ENCODE results near the gene YWHAG.
A peak's percentile ranks its signal among the peaks of the same experiment; 100 is the strongest.
"Not testable (repeated sequence)": the region's sequence is repeated elsewhere in the genome, so short reads cannot be mapped to it uniquely, and the experiment has no call there.

YWHAG gene

DNA sequence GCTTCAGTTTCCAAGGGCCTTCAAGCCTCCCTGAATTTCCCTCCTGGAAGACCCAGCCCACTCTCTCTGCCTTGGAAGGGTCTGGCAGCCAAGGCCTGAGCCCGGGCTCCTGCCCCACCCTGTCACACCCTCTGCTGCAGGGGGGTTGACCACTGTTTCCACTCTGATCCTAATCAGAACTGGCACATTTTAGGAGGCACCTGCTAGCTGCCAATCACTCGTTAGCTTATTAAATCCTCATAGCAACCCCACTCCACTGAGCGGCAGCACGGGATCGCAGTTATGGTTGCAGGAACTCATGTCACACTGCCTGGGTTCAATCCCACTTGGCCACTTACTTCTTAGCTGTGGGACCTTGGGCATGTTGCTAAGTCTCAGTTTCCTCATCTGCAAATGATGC is 43.4 kb downstream of the YWHAG start (continued):
- TF ChIP-seq, protein P1, sequence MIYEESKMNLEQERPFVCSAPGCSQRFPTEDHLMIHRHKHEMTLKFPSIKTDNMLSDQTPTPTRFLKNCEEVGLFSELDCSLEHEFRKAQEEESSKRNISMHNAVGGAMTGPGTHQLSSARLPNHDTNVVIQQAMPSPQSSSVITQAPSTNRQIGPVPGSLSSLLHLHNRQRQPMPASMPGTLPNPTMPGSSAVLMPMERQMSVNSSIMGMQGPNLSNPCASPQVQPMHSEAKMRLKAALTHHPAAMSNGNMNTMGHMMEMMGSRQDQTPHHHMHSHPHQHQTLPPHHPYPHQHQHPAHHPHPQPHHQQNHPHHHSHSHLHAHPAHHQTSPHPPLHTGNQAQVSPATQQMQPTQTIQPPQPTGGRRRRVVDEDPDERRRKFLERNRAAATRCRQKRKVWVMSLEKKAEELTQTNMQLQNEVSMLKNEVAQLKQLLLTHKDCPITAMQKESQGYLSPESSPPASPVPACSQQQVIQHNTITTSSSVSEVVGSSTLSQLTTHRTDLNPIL (CRISPR knock-in tag; IDR thresholded peaks at IDR 0.05; ENCODE audit: low read depth), result no peak
- TF ChIP-seq ZNF8 (CRISPR knock-in tag; IDR thresholded peaks at IDR 0.05) (no peak), ZNF565 (CRISPR knock-in tag; conservative IDR thresholded peaks at IDR 0.05; ENCODE audit: low read depth) (no peak), ZFP30 (CRISPR knock-in tag; IDR thresholded peaks at IDR 0.05) (no peak)

DNA sequence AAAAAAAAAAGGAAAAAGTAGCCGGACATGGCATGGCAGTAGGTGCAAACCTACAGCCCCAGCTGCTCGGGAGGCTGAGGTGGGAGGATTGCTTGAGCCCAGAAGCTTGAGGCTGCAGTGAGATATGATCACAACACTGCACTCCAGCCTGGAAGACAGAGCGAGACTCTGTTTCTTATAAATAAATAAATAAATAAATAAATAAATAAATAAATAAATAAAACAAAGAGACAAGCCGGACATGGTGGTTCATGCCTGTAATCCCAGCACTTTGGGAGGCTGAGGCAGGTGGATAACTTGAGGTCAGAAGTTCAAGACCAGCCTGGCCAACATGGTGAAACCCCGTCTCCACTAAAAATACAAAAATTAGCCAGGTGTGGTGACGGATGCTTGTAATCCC is 44.1 kb downstream of the YWHAG start:
- not testable (repeated sequence) for ATAC-seq

DNA sequence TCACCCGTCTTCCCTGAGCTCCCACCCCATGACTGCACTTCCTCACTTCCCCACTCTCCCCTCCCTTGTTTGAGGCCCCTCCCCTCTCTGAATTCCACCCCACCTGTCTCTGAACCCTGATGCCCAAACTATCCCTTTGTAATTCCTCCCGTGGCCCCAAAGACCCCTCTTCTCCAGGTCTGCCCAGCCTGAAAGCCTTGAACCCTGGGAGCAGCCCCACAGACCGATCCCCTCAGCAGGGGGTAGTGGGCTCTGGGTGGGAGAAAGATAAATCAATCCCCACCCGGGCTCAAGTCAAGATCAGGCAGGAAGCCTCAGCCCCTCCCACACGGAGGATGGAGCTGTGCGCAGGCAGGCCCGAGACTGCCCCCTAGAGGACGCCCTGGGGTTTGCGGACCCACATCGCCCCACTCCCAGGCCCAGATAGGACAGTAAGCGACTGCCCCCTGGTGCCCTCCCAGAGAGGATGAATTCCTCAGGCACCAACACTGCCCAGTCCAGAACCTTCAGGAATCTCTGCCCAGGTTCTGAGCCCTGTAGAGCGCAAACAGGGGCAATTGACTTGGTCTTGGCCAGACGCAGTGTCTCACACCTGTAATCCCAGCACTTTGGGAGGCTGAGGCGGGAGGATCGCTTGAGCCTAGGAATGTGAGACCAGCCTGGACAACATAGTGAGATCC is 44.6 kb downstream of the YWHAG start:
- TF ChIP-seq, protein P2, sequence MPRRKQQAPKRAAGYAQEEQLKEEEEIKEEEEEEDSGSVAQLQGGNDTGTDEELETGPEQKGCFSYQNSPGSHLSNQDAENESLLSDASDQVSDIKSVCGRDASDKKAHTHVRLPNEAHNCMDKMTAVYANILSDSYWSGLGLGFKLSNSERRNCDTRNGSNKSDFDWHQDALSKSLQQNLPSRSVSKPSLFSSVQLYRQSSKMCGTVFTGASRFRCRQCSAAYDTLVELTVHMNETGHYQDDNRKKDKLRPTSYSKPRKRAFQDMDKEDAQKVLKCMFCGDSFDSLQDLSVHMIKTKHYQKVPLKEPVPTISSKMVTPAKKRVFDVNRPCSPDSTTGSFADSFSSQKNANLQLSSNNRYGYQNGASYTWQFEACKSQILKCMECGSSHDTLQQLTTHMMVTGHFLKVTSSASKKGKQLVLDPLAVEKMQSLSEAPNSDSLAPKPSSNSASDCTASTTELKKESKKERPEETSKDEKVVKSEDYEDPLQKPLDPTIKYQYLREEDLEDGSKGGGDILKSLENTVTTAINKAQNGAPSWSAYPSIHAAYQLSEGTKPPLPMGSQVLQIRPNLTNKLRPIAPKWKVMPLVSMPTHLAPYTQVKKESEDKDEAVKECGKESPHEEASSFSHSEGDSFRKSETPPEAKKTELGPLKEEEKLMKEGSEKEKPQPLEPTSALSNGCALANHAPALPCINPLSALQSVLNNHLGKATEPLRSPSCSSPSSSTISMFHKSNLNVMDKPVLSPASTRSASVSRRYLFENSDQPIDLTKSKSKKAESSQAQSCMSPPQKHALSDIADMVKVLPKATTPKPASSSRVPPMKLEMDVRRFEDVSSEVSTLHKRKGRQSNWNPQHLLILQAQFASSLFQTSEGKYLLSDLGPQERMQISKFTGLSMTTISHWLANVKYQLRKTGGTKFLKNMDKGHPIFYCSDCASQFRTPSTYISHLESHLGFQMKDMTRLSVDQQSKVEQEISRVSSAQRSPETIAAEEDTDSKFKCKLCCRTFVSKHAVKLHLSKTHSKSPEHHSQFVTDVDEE (CRISPR knock-in tag; IDR thresholded peaks at IDR 0.05), result peak; percentile 35; the same call in 1 of the 2 replicates
- TF ChIP-seq ESRRG (CRISPR knock-in tag; IDR thresholded peaks at IDR 0.05), result no peak
- ATAC-seq, result peak; percentile 65

DNA sequence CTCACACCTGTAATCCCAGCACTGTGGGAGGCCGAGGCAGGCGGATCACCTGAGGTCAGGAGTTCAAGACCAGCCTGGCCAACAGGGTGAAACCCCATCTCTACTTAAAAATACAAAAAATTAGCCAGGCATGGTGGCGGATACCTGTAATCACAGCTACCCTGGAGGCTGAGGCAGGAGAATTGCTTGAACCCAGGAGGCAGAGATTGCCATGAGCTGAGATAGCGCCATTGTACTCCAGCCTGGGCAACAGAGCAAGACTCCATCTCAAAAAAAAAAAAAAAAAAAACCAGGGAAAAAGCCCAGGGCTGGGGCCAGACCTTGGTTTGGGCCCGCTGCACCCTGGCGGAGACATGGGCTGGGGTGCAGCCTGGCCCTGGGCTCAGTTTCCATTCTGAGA is 47.0 kb downstream of the YWHAG start:
- not testable (repeated sequence) for ATAC-seq

DNA sequence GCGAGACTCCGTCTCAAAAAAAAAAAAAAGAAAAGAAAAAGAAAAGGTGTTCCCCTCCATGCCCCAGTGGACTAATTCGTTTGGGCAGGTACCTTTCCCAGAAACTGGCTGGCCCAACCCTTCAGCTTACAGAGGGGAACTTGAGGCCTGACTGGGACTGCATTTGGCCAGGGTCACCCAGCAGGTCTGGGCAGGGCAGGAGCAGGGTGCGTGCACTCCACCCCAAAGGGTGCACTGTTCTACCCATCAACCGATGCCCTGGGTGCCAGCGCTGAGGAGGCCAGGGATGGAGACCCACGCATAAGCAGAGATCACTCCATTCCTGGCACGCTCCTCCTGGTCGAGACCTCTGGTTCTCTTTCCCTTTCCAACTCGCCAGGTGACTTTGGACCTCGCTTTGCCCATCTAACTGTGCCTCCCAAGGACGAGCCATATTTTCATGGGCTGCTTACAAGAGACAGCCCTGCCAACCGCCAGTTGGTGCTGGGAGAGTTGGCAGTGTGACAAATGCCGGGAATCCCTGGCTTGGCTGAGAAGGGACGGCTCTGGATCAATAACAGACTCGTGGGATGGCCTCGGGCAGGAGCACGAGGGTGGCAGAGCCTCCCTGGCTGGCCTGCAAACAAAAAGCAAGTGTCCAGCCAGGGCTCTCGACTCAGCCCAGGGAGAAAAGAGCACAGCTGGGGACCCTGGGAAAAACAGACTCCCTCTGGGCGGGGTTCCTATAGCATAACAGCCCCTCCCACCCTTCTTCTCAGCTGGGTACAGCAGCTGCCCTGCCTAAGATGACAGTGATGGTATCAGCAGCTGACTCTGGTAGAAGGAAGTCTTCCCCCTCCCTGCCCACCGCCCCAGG is 48.5 kb downstream of the YWHAG start:
- TF ChIP-seq ISL1 (CRISPR knock-in tag; IDR thresholded peaks at IDR 0.05) (no peak), TCF4 (CRISPR knock-in tag; IDR thresholded peaks at IDR 0.05; ENCODE audit: borderline replicate concordance) (peak; percentile 56; the same call in 1 of the 2 replicates)
- peak; percentile 31 for ATAC-seq

DNA sequence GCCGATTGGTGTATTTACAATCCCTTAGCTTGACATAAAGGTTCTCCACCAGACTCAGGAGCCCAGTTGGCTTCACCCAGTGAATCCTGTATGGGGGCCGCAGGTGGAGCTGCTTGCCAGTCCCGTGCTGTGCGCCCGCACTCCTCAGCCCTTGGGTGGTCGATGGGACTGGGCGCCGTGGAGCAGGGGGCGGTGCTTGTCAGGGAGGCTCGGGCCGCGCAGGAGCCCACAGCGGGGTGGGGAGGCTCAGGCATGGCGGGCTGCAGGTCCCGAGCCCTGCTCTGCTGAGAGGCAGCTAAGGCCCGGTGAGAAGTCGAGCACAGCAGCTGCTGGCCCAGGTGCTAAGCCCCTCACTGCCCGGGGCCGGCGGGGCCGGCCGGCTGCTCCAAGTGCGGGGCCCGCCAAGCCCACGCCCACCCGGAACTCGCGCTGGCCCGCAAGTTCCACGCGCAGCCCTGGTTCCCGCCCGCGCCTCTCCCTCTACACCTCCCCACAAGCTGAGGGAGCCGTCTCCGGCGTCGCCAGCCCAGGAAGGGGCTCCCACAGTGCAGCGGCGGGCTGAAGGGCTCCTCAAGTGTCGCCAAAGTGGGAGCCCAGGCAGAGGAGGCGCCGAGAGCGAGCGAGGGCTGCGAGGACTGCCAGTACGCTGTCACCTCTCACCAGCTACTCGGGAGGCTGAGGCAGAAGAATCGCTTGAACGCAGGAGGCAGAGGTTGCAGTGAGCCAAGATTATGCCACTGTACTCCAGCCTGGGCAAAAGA is 49.3 kb downstream of the YWHAG start:
- not testable (repeated sequence) for ATAC-seq

DNA sequence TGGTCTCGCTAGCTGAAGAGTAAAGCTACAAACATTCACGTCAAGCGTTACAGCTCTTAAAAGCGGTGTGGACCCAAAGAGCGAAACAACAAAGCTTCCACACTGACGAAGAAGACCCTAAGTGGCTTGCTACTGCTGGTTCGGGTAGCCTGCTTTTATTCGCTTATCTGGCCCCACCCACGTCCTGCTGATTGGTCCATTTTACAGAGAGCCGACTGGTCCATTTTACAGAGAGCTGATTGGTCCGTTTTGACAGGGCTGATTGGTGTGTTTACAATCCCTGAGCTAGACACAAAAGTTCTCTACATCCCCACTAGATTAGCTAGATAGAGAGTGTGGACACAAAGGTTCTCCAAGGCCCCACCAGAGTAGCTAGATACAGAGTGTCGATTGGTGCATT is 49.9 kb downstream of the YWHAG start:
- ATAC-seq, result not testable (repeated sequence)

DNA sequence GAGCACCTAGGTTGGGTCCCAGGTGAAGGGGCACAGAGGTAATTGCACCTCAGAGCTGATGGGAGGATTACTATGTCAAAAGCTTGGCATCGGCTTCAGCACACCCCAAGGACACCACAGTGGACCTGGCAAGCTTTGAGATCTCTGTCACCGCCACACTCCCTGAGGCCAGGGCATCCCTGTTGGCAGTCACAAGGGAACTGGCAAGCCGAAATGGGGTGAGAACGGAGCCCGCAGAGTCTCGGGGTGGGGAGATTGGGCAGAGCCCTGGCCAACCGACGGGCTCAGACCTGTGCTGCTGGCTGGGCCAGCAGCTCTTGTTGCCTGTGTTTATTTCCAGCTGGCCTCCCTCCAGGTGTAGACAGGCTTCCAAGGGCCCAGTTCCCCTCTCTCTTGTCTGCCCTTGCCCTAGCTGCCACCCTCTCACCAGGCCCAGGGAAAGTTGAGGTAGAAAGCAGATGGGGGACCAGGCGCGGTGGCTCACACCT is 53.9 kb downstream of the YWHAG start:
- no peak for TF ChIP-seq ESRRG (CRISPR knock-in tag; IDR thresholded peaks at IDR 0.05)
- no peak for TF ChIP-seq SNAI2 (CRISPR knock-in tag; IDR thresholded peaks at IDR 0.05)
- TF ChIP-seq ZNF565 (CRISPR knock-in tag; conservative IDR thresholded peaks at IDR 0.05; ENCODE audit: low read depth), result no peak
- TF ChIP-seq ARNTL (CRISPR knock-in tag; IDR thresholded peaks at IDR 0.05; ENCODE audit: borderline replicate concordance, low read depth), result no peak
- no peak for TF ChIP-seq BACH2 (CRISPR knock-in tag; IDR thresholded peaks at IDR 0.05; ENCODE audit: borderline replicate concordance)

More for the DNA sequence above, 53.9 kb downstream of the YWHAG start:
- no peak for ATAC-seq

Data from SK-N-SH treated with all-trans-retinoic acid at 6 μM for 48 hours (cell line).